HepG2 (cell line): ENCODE results near the gene POLG2. TPM values are rescaled to one million over a fixed set of nuclear protein-coding genes. Genes with fewer than 3 reads are reported as not detected.

Experiments
- HNRNPUL1 ChIP-seq: fragments of 200-400 bp; formaldehyde crosslinking; IDR thresholded peaks from 2 replicates; pipeline ENCODE4 v1.6.1; 2017; ENCODE audit warnings: low read depth, mild to moderate bottlenecking, low read length, moderate library complexity
- MED1 ChIP-seq: sonication (generic); formaldehyde crosslinking; IDR thresholded peaks from 2 replicates; pipeline ENCODE4 v1.4.0; 2020; ENCODE audit warnings: missing genetic modification reagents
- NFE2L1 ChIP-seq: sonication (generic); formaldehyde crosslinking; IDR thresholded peaks from 2 replicates; pipeline ENCODE4 v1.4.0; 2020; ENCODE audit warnings: missing genetic modification reagents, mild to moderate bottlenecking, borderline replicate concordance
- RXRB ChIP-seq: IDR thresholded peaks from 2 replicates; pipeline ENCODE4 v1.6.1; 2016; ENCODE audit warnings: borderline replicate concordance, missing genetic modification reagents, missing compliant biosample characterization
- SMARCC2 ChIP-seq: fragments of 450-650 bp; IDR thresholded peaks from 2 replicates; pipeline ENCODE4 v1.6.1; 2017; ENCODE audit warnings: antibody characterized with exemption, mild to moderate bottlenecking
- TARDBP ChIP-seq: sonication (generic); formaldehyde crosslinking; IDR thresholded peaks from 2 replicates; pipeline ENCODE4 v1.8.0; 2022; ENCODE audit warnings: mild to moderate bottlenecking, missing genetic modification reagents
- ZNF543 ChIP-seq: sonication (generic); formaldehyde crosslinking; IDR thresholded peaks from 2 replicates; pipeline ENCODE4 v1.4.0; 2020; ENCODE audit warnings: mild to moderate bottlenecking, missing genetic modification reagents
- polyA plus RNA-seq, 8 experiments: library from polyadenylated mRNA; depleted of rRNA in 3 of 8; stranded (reverse) in 7 of 8; unstranded in 1 of 8; fragments of >200 nt; fragmentation: Illumina TruSeq in 4 of 8; extraction: Trizol in 4 of 8; gene quantifications; 2 replicates each; pipeline versions ENCODE4 v1.2.1 to v1.2.3, GENCODE V29; 2011 to 2016; ENCODE audit warnings: low read depth in 4 of 8, missing spikeins in 1 of 8, mixed read lengths in 1 of 8; ENCODE audit not compliant: insufficient read depth in 1 of 8
- total RNA-seq, 5 experiments: library from RNA; depleted of rRNA; stranded (reverse); fragments of >200 nt; fragmentation: Illumina TruSeq; extraction: Trizol; gene quantifications; 2 replicates each; pipeline ENCODE4 v1.2.3, GENCODE V29; 2016; ENCODE audit warnings: low read depth in 1 of 5
- TF ChIP-seq, protein P1 (sequence below): sonication (generic); formaldehyde crosslinking; IDR thresholded peaks from 2 replicates; pipeline ENCODE4 v1.5.1; 2020; ENCODE audit warnings: missing genetic modification reagents, mild to moderate bottlenecking, borderline replicate concordance
- TF ChIP-seq, protein P2 (sequence below): sonication (generic); formaldehyde crosslinking; IDR thresholded peaks from 2 replicates; pipeline ENCODE4 v1.4.0; 2020; ENCODE audit warnings: missing genetic modification reagents, mild to moderate bottlenecking, borderline replicate concordance
- TF ChIP-seq, protein P3 (sequence below): sonication (generic); formaldehyde crosslinking; conservative IDR thresholded peaks from 2 replicates; pipeline ENCODE4 v1.8.1; 2023; ENCODE audit warnings: missing genetic modification reagents
- TF ChIP-seq, protein P4 (sequence below): sonication (generic); formaldehyde crosslinking; IDR thresholded peaks from 2 replicates; pipeline ENCODE4 v1.4.0; 2020; ENCODE audit warnings: missing genetic modification reagents, borderline replicate concordance
- TF ChIP-seq, protein P5 (sequence below): sonication (generic); formaldehyde crosslinking; IDR thresholded peaks from 2 replicates; pipeline ENCODE4 v1.8.0; 2022; ENCODE audit warnings: missing genetic modification reagents, mild to moderate bottlenecking, moderate library complexity, borderline replicate concordance
- TF ChIP-seq, protein P6 (sequence below): sonication (generic); formaldehyde crosslinking; IDR thresholded peaks from 2 replicates; pipeline ENCODE4 v1.8.0; 2022; ENCODE audit warnings: mild to moderate bottlenecking, missing genetic modification reagents
- TF ChIP-seq, protein P7 (sequence below): sonication (generic); formaldehyde crosslinking; IDR thresholded peaks from 2 replicates; pipeline ENCODE4 v1.4.0; 2020; ENCODE audit warnings: missing genetic modification reagents

The POLG2 gene
- total and polyA plus RNA-seq, 2 of the 13 experiments (the other 11 are each of a cell fraction or from before 2014, with no cell fraction given), result 21.1 to 25.5 TPM

DNA sequence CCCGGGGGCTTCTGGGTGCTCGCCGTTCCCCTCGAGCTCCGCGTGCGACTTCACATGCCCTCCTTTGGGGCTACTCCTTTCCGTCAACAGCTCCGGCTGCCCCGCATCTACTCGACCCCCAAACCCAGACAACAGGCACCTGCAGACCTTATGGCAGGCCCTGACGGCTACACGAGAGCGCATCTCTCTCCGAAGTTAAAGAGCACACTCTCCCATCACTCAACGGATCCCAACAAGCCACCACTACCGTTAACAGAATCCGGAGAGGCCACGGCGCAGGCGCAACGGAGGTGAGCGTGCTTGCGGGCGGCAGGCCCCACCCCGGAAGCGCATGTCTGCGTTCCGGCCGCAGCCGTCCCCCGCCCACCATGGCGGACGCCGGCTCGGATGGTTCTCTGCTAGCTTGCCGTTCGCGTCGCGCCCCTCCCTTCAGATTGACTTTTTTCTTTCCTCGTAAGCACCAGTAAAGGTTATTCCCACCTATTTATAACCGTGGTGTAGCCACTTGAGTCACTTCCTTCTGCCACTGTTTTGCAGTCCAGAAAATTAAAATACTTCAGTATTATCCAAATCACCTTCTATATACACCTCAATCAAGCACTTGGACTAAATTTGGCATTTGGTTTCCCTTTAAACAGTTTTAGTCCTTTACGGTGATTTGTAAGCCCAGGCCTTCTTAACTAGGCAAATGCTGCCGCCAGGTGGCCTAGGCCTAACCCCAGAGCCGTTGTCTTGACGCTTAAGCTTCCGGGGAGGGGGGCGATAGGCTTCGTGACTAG, at the start of gene POLG2 (continued):
- TF ChIP-seq, protein P1, sequence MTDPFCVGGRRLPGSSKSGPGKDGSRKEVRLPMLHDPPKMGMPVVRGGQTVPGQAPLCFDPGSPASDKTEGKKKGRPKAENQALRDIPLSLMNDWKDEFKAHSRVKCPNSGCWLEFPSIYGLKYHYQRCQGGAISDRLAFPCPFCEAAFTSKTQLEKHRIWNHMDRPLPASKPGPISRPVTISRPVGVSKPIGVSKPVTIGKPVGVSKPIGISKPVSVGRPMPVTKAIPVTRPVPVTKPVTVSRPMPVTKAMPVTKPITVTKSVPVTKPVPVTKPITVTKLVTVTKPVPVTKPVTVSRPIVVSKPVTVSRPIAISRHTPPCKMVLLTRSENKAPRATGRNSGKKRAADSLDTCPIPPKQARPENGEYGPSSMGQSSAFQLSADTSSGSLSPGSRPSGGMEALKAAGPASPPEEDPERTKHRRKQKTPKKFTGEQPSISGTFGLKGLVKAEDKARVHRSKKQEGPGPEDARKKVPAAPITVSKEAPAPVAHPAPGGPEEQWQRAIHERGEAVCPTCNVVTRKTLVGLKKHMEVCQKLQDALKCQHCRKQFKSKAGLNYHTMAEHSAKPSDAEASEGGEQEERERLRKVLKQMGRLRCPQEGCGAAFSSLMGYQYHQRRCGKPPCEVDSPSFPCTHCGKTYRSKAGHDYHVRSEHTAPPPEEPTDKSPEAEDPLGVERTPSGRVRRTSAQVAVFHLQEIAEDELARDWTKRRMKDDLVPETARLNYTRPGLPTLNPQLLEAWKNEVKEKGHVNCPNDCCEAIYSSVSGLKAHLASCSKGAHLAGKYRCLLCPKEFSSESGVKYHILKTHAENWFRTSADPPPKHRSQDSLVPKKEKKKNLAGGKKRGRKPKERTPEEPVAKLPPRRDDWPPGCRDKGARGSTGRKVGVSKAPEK (CRISPR knock-in tag), result peak; percentile 65; the same call in 1 of the 2 replicates
- TF ChIP-seq, protein P2, sequence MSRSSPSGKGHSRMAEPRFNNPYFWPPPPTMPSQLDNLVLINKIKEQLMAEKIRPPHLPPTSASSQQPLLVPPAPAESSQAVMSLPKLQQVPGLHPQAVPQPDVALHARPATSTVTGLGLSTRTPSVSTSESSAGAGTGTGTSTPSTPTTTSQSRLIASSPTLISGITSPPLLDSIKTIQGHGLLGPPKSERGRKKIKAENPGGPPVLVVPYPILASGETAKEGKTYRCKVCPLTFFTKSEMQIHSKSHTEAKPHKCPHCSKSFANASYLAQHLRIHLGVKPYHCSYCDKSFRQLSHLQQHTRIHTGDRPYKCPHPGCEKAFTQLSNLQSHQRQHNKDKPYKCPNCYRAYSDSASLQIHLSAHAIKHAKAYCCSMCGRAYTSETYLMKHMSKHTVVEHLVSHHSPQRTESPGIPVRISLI (CRISPR knock-in tag), result 0 out of 2 replicates have a peak, but pooled peaks have one; percentile 28
- TF ChIP-seq, protein P3, sequence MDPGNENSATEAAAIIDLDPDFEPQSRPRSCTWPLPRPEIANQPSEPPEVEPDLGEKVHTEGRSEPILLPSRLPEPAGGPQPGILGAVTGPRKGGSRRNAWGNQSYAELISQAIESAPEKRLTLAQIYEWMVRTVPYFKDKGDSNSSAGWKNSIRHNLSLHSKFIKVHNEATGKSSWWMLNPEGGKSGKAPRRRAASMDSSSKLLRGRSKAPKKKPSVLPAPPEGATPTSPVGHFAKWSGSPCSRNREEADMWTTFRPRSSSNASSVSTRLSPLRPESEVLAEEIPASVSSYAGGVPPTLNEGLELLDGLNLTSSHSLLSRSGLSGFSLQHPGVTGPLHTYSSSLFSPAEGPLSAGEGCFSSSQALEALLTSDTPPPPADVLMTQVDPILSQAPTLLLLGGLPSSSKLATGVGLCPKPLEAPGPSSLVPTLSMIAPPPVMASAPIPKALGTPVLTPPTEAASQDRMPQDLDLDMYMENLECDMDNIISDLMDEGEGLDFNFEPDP (CRISPR knock-in tag), result no peak
- TF ChIP-seq SMARCC2, result no peak
- TF ChIP-seq, protein P4, sequence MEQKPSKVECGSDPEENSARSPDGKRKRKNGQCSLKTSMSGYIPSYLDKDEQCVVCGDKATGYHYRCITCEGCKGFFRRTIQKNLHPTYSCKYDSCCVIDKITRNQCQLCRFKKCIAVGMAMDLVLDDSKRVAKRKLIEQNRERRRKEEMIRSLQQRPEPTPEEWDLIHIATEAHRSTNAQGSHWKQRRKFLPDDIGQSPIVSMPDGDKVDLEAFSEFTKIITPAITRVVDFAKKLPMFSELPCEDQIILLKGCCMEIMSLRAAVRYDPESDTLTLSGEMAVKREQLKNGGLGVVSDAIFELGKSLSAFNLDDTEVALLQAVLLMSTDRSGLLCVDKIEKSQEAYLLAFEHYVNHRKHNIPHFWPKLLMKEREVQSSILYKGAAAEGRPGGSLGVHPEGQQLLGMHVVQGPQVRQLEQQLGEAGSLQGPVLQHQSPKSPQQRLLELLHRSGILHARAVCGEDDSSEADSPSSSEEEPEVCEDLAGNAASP (CRISPR knock-in tag), result no peak
- TF ChIP-seq, protein P5, sequence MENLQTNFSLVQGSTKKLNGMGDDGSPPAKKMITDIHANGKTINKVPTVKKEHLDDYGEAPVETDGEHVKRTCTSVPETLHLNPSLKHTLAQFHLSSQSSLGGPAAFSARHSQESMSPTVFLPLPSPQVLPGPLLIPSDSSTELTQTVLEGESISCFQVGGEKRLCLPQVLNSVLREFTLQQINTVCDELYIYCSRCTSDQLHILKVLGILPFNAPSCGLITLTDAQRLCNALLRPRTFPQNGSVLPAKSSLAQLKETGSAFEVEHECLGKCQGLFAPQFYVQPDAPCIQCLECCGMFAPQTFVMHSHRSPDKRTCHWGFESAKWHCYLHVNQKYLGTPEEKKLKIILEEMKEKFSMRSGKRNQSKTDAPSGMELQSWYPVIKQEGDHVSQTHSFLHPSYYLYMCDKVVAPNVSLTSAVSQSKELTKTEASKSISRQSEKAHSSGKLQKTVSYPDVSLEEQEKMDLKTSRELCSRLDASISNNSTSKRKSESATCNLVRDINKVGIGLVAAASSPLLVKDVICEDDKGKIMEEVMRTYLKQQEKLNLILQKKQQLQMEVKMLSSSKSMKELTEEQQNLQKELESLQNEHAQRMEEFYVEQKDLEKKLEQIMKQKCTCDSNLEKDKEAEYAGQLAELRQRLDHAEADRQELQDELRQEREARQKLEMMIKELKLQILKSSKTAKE (CRISPR knock-in tag), result peak; percentile 56
- peak; percentile 40 for TF ChIP-seq RXRB (CRISPR knock-in tag)
- TF ChIP-seq, protein P6, sequence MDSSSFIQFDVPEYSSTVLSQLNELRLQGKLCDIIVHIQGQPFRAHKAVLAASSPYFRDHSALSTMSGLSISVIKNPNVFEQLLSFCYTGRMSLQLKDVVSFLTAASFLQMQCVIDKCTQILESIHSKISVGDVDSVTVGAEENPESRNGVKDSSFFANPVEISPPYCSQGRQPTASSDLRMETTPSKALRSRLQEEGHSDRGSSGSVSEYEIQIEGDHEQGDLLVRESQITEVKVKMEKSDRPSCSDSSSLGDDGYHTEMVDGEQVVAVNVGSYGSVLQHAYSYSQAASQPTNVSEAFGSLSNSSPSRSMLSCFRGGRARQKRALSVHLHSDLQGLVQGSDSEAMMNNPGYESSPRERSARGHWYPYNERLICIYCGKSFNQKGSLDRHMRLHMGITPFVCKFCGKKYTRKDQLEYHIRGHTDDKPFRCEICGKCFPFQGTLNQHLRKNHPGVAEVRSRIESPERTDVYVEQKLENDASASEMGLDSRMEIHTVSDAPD (CRISPR knock-in tag), result peak; percentile 65; the same call in 1 of the 2 replicates
- TF ChIP-seq HNRNPUL1, result no peak
- peak; percentile 93 for TF ChIP-seq TARDBP (CRISPR knock-in tag)
- TF ChIP-seq, protein P7, sequence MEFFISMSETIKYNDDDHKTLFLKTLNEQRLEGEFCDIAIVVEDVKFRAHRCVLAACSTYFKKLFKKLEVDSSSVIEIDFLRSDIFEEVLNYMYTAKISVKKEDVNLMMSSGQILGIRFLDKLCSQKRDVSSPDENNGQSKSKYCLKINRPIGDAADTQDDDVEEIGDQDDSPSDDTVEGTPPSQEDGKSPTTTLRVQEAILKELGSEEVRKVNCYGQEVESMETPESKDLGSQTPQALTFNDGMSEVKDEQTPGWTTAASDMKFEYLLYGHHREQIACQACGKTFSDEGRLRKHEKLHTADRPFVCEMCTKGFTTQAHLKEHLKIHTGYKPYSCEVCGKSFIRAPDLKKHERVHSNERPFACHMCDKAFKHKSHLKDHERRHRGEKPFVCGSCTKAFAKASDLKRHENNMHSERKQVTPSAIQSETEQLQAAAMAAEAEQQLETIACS (CRISPR knock-in tag), result no peak
- peak; percentile 89; the same call in 1 of the 2 replicates for TF ChIP-seq NFE2L1
- peak; percentile 78 for TF ChIP-seq MED1
- peak; percentile 84; the same call in 1 of the 2 replicates for TF ChIP-seq ZNF543
